Medulla oblongata (tissue), 1 donor: ENCODE measurements around the gene ANKRD63.

Source experiments
- DNase-seq: peaks from one replicate; pipeline ENCODE4 v3.0.0-alpha.2; 2015; ENCODE audit errors: extremely low spot score

The ANKRD63 gene

DNA sequence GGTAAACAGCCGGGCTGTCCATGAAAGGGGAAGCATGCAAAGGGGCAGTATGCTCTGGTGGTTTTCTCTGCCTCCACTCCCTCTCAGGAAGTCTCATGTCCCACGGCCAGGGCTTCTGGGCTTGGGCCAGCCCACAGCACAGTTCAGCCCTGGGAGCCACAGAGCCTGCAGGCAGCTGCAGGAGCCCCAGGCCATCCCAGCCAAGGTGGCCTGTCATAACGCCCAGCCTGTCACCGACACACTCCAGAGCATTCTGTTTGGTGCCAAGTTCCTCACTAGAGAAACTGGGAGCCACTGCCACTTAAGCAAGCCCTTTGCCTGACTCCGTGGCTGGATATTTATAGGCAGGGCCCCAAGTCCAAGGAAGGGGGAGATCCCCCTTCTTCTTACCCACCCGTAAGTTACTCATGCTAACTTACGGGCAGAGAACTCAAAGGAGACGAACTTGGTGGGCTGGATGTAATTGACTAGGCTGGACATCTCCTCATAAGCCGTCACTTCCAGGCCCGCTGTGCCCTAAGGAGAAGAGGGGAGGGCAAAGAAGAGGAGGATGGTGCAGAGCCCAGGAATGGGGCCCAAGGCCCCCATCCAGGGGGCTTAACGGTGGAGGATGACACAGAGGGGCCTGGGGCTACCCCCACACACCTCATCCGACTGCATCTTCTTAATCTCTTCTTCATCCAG is 13.2 kb upstream of the ANKRD63 start:
- no peak for DNase-seq

DNA sequence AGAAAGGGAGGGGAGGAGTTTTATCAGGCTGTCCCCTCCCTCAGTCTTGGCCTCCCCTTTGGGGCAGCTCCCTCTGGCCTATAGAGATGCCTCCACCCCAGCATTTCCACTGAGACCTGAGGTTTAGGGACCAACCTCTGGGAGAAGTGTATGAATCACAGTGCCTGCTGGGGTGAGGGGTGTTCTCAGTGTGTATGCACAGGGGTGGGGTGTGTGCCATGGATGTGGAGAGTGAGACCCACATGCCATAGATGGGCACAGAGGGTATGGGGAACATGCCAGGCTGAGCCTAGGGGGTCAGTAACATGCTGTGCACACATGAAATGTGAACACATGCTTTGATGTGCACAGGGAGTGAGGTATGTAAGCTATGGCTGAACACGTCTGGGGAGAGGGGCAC is 12.4 kb upstream of the ANKRD63 start:
- DNase-seq, result no peak

DNA sequence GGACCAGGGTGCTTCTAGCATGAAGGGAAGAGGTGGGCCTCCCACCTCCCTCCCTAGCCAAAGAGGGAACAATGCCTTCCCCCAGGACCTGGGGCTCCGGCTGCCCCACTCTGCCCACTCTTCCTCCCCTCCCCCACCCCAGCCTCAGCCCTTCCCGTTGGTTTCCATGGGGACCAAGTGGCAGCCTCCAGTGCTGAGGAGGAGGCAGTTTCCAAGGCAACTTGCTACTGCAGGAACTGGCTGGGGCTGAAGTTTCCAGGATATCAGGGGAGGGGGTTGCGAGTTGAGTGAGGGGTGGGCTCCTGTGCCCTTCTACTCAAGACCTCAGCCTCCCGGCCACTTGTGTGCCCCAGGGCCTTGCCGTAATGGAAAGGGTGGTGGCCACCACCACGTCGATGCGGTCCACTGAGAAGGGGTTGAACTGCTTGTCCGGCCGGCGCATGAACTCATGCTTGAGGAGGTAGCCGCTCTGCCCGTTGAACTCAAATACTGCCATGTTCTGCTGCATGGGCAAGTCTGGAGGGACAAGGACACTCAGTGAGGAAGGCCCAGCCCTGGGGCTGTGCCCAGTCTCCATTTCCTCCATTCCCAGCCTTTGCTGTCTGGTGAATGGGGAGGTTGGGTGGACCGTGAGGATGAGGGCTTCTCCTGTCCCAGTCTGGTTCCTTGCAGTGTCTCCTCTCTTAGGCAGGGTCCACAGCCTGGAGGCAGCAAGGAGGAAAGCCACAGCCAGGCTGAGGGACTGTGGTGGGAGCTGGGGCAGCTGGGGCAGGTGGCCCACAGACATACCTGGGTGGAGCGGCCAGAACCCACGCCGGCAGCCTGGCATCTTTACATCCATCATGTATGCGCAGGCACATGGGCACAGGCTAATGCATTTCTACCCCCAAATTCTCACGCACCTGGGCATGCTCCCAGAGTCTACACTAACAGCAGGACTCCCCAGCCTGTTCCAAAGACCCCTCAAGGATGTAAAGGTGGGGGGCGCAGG is 11.3 kb upstream of the ANKRD63 start:
- no peak for DNase-seq

DNA sequence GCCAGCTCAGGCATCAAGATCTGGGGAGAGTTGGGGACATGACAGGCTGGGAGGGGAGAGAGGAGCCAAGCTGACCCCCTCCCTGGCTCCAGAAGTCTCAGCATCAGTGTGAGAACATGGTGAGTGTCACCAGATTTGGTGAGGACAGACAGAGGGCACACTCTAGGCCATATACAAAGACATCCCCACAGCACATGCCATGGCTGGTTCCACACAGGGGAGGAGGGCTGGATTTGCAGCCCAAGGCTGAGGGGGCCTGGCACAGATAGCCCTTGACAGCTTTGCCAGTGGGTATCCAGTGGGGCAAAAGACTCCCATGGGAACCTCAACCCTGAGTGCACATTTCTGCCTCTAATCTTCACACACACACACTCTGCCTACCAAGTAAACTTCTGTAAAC is 10.1 kb upstream of the ANKRD63 start:
- DNase-seq, result no peak

DNA sequence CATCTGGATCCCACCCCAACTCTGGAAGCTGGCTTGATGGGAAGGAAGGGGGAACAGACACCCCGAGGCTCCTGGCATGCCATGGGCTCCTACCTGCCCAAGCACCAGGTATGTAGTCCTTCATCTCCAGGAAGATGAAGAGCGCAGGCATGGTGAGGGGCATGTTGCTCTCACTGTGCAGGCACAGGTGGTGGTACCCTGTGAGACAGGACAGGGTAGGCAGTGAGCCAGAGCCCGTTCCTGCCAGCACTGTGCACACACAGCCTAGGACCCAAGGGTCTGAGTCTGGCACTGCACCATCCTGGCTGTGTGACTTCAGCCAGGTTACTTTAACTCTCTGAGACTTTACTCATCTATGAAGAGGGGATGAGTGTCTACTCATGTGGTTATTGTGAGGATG is 9.4 kb upstream of the ANKRD63 start:
- DNase-seq, result no peak

DNA sequence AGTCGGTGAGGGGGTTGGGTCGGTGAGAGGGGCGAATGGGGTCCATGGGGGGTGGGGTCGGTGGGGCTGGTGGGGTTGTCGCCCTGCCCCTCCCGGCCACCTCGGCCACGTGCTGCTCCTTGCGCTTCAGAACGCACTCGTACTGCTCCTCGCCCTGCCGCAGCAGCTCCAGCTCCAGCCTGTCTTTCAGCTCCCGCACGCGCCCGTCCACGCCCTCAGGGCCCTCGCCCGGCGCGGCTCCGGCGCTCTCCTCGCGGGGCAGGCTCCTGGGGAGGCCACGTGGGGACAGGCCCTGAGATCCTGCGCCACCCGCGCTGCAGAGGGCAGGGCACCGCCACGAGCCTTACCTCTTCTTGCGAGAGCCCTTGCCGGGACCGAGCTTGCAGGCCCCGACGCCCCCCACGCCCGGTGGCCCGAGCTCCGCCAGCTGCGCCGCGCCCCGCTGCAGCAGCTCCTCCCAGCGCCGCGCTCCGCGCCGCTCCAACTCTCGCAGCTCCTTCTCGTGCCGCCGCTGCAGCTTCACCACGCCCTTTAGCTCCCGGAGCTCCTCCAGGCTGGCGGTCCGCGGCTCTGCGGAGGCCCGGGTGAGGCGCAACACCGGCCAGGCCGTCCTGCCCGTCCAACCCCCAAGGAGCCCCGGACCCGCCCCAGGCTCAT is 8.2 kb upstream of the ANKRD63 start:
- DNase-seq, result no peak

DNA sequence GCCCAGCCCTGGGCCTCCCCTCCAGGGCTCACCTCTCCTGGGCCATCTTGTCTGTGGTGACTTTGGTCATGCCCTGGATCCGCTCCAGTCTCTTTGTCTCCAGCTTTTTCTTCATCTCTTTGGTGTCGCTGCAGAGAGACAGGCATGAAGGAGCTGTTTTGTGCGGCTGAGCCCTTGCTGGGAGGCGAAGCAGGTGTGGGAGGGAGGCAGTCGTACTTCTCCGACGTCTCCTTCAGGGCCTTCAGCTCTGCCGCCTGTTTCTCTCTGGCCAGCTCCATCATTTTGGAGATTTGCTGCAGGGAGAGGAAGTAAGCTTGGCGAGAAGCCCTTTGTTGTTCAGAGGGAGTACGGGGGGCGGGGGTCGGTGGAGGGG is 7.7 kb upstream of the ANKRD63 start:
- no peak for DNase-seq

DNA sequence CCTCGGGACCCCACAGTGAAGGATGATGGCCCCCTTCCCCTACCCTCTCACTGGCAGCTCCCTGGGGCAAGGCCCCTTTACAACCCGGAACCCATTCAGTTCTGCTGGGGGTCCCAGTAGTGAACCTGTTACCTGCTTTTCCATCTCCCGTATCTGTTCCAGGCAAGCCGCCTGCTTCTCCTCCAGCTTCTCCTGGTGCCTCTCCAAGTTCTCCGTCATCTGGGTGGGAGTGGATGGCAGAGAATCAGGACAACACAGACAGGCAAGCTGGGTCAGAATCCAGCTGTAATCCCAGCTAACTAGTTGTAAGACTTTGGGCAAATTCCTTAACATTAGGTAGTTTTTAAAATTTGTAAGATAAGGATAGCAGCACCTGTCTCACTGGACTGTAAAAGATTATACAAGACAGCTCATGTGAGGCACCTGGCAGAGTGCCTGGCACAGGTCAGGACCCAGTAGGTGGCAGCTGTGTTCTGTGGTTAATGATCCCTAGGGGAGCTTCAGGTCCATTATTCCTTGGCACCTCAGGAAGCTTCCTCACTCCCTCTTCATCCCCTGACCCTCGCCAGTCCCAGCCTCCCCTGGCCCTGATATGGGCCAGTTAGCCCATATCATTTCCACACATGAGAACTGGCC is 6.4 kb upstream of the ANKRD63 start:
- no peak for DNase-seq

DNA sequence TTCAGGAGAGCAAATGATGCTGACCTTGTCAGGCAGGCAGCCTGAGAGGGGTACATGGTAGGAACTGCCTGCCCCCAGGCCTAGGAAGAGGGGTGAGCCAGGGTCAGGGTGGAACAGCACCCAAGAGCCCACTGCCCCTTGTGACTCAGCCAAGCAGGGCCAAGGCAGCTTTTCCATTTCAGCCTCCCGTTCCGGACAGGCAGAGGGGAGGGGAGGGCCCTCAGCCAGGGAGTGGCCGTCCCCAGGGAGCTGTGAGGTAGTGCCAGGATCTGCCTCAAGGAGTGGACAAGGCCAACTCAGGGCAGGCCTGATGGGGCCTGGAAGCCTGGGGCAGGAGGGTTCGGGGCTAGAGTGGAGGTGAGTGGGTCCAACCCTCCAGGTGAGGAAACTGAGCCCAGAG is 5.1 kb upstream of the ANKRD63 start:
- no peak for DNase-seq

DNA sequence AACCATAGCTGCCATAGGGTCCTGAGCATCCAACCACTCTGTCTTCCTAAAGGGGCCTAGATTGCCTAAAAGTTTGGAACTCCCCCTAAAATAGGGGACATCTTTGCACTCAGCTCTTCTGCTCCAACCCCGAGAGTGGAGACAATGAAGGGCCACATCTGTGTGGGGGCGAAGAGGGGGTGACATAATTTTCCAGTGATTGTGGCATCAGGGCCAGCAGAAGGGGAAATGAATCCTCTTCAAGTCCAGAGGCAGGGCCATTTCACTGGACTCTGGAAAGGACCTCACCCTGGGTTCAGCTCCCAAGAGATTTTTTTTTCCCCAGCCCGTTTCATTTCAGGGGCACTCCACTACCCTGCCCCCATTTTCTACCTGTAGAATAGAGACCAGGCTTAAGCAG is 4.6 kb upstream of the ANKRD63 start:
- no peak for DNase-seq

DNA sequence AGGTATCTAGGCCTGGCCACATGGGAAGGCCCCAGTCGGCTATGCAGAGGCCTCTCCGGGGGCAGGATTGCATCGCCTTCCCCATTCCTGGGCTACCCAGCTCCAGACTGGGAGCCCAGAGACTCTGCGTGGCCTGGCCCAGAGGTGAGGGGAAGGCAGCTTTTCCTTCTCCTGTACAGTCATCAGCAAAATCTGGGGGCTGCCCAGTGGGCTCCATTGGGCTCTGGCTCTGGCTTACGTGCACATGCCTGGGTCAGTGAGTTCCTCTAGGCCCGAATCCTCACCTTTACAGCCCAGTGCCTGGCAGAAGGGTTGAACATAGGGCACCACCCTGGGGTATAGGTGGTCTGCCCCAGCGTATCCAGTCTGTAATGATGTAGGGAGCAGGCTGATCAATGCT is 3.9 kb upstream of the ANKRD63 start:
- no peak for DNase-seq

DNA sequence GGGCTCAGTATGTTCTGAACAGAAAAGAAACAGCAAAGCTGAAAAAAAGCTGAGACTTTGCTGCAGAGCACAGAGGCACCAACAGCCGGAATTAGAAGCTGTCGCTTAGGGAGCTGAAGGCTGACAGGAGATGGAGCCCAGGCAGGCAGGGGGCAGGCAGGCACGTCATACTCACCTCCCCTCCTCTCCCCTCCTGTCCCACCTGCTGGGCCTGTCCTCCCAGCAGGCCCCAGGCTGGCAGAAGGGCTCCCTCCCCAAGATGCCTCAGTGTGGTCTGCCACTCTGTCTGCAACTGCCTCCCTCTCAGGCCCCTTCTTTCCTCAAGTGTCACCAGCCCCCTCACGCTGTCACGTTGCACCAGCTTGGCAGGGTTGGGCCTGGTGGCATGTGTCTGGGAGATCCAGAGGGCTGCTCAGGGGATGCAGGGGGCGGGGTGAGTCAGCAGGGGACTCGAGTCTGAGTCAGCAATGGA is 3.2 kb upstream of the ANKRD63 start:
- no peak for DNase-seq

DNA sequence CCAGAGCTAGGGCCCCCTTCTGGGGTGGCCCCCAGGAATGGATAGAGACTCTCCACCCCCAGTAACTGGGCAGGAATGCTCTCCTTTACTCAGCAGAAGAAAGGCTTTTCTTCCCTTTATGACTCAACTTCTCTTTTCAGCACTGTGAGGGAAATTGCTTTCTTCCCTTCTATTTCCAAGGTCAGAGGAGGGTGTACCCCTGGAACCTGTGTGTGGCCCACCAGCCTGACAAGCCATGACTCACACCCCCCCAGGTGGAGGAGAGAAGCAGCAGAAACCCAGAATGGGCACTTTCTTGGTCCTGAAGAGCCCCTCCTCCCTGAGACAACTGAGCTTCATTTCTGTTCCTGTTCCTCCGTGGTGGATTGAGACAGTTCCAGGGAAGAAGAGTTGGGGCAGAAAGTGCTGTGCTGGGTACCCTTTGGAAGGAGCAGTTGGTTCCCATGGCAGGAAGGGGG is 2.7 kb upstream of the ANKRD63 start:
- DNase-seq, result no peak

DNA sequence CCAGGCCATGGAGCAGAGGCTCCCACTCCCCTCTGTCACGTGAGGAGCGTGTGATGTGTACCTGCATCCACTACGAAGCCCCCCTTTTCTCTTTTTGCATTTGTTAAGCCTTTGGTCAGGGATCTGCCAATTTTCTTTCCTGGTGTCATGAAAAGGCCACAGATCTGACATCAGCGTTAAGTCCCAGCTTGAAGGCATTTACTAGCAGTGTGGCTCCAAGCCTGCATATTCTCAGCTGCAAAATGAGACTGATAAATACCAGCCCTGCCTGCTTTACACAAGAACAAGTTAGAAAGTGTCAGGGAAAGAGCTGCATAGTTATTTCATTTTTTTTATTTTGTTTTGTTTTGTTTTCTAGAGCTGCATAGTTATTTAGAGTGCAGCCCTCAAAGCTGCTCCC is 2.3 kb upstream of the ANKRD63 start:
- no peak for DNase-seq

DNA sequence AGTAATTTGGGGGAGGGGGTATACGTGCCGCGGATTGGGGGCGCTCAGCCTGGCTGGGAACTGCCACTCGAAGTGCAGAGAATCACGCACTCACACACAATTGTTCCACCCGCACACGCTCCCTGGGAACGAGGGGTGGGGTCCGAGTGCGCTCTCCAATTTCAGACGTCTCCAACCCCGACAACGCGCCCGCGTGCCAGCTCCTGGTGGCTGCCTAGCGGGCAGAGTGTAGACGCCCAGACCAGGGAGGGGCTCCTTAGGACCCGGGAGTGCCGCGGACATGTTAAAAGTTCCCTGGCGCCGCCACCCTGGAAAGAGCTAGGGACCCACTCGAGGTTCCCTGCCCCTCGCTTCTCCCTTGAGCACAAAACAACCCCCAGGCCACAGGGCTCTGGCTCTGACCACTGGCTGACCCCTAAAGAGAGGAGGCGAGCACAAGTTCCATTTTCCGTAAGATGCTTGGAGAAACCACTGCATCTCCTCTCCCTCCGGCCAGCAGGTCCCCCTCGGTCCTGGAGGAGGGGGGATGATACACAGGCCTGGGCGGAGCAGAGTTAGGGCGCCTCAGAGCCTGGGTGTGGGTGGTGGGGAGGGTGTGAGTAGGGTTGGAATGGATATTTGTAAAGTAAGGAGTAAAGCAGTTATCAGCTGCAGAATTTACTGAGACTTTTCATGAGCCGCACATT is 894 bp upstream of the ANKRD63 start:
- no peak for DNase-seq

DNA sequence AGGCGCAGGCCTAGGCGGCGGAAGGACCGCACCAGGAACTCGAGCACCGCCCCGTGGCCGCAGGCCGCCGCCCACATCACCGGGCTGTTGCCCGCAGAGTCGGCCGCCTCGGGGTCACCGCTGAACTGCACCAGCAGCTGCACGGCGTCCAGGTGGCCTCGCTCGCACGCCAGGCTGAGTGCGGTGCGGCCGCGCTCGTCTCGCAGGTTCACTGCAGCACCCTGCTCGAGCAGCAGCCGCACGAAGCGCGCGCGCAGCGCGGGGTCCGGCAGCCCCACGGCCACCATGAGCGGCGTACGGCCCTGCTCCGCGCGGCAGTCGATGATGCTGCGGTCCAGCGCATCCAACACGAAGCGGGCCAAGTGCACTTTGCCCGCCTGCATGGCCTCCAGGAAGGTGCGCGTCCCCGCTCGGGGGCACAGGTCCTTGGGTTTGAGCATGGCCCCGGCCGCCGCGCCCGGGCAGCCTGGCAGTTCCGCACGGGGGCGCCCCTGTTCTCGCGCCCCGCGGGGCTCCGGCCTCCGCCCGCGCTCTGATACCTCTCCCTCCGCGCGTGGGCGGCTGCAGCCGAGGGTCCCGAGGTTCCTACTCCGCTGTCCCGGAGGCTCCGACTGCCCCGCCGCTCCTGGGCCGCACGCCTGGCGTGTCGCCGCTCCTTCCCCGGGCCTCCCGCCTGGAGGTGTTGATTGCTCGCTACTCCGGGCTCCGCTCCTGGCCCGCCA is 556 bp downstream of the ANKRD63 start:
- no peak for DNase-seq

DNA sequence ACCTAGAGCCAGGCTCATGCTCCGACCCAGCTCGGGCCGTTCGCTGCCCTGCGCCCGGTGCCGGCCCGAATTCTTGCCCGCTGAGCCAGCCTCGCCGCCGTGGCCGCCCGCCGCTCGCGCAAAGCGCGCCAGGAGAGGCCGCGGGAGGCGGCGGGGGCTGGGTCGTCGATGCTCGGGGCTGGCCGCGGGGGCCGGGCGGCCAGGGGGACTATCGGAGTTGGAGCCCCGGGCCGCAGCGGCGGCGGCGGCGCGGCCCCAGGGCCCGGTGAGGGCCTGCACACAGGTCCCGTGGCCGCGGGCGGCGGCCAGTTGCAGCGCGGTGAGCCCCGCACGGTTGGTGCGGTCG is 1.1 kb downstream of the ANKRD63 start:
- no peak for DNase-seq

DNA sequence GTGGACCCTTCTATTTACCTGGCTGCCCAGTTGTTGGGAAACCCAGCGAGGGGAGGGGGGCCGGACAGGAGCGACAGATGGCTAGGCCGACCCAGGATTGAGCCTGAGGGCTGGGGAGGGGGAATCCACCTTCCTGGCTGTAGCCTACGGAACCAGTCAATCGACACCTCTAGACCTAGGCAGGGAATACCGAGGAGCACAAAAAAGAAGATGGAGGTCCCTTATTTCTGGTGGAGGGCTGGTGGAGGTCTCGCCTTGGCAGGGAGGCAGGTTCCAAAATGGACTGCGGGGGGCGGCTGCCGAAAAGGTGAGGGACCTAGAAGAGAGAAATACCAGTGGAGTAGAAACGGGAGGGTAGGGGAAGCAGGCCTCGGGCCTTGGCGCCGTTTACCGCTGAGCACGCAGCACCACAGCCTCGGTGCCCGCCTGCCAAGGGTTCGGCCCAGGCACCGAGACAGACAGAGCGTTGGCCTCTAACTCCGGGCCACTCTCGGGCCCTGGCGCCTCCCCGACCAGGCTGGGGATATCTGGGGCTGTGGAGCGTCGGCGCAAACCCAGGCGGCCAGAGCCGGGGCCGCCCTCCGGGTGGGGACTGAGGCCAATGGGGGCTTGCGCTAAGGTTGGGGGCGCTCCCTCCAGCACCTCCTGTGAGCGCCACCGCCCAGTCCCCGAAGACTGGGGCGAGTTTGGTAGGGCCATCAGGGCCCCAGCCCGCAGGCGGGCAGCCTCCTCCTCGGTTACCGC is 1.6 kb downstream of the ANKRD63 start:
- DNase-seq, result no peak

DNA sequence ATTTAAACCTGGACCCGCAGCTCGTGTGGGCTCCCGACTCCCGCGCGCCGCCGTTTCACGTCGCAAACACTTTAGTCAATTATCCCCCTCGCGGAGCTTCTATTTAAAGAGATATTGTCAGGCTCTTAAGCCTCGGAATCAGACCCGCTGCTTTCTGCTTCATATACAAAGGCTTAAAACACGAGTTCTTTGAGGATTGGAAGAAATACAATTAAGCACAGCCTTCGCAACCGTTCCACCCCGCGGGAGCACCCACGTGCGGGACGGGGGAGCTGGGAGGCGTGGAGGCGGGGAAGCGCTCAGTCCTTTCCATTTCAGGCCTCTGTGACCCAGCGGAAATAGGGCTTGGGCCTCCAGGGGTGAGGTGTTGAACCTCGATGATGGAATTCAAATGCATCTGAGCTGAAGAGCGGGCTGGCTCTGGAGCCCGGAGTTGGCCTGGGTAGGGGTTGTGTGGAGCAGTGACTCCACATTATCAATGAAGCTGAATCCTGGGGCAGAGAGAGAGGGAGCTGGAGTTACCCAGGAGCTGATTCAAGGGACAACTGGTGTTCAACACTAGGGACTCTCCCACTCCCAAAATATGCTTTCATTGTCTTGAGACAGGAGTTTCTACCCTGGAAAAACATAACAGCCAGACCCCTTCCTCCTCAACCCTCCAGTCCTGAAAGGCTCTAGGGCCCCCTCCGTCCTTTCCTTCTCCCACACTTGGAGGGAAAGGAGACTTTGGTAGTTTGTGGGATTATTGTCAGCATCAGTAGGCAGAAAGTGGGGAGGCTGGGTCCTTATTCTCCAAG is 2.4 kb downstream of the ANKRD63 start:
- DNase-seq, result no peak
